ENCODE results near the gene CDX2. TPM values are rescaled to one million over a fixed set of nuclear protein-coding genes. Genes with fewer than 3 reads are reported as not detected.

The CDX2 gene
- total RNA-seq, 1 experiment from 2014 or later, result not detected

- DNase-seq (ENCODE audit: low read depth), result no peak
Observed at GRCh38 chr13:27978301-27978968, 9.3 kb upstream of the CDX2 start.

GRCh38 chr13:27977476-27978300, 8.6 kb upstream of the CDX2 start:
- no peak for DNase-seq (ENCODE audit: low read depth)

GRCh38 chr13:27976362-27977091, 7.4 kb upstream of the CDX2 start:
- DNase-seq (ENCODE audit: low read depth), result no peak

GRCh38 chr13:27975564-27976361, 6.6 kb upstream of the CDX2 start:
- DNase-seq (ENCODE audit: low read depth), result no peak

DNA sequence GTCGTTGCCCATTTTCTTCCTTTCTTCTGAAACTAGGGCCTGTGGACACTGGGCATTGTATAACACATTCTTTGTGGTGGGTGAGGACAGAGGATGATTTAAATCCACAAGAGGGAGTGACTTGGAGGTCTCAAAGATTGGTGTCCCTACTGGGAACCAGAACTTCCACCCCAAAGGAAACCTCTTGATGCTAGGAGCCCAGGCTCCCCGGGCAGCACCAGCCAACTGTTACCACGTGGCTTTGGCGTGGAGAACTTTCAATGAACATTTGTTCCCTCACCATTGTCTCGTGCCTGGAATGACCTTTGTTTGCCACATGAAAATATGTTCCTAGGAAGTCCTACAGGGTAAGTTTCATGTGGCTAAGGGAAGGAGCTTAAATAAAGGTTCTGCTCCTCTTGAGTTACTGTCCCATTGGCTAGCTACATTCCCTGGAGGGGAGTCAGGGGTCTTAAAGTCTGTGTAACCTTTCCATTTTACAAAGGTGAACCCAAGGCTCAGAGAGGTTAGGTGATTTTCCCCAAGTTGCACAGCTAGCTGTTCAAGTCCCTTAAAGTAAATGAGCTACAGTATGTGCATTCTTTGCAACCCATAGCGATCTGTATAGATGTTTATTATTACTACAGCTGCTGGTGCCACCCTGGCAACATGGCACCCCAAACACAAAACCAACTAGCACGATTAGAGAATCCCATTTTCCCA, 5.0 kb upstream of the CDX2 start:
- DNase-seq (ENCODE audit: low read depth), result no peak

DNA sequence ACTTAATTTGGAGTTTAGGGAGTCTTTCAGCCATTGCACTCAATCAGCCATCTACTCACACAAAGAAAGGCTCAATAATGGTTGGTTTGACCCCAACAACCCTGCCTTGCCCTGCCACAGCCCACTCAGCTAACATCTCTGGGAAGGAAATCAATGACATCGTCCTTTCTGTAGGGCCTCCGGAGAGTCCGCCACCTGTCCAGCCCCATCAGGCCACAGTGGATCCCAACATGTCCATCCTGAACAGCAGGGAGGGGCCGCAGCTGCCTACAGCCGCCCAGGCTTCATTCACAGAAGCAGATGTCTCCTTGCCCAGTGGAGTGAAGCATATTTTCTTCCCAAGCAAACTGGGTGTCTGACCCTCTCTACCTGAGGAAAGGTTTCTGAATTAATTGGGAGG, 4.2 kb upstream of the CDX2 start:
- DNase-seq (ENCODE audit: low read depth), result no peak

GRCh38 chr13:27972478-27972820, 3.3 kb upstream of the CDX2 start:
- DNase-seq (ENCODE audit: low read depth), result no peak

DNA sequence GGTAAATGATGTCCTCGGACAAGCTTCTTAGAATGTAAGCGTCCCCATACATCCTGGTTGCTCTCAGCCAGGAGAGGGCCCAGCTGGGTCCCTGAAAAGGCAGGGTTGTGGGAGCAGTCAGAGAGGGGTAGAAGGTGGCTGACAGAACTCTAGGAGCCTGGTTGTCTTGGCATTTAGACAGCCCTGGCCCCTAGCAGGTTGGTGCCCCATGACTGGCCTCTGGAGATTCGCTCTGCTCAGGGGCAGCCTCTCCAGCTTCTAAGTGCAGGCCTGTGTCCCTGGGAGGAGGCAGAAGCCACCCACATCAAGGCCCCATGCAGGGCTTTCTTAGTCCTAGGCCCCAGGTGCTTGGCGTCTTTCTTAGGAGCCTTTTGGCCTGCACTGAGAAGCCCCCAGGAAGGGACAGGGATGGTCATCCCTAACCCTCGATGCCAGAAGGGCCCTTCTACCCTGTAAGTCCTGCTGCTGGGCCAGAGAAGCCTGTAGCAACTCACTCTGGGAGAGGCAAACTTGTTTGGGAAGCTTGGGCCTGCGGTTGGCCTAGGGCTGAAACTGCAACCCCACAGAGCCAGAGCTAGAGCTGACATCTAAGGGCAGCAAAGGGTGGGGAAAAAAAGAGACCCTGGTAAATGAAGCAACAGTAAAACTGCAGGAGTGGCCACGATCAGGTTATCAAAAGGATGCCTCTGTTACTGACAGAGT, 2.8 kb upstream of the CDX2 start:
- no peak for DNase-seq (ENCODE audit: low read depth)

- DNase-seq (ENCODE audit: low read depth), result no peak
Observed at GRCh38 chr13:27971236-27971645, 2.1 kb upstream of the CDX2 start.

GRCh38 chr13:27970382-27971235, 1.5 kb upstream of the CDX2 start:
- DNase-seq (ENCODE audit: low read depth), result no peak

GRCh38 chr13:27969866-27970229, 733 bp upstream of the CDX2 start:
- no peak for DNase-seq (ENCODE audit: low read depth)

GRCh38 chr13:27968316-27969081, 616 bp downstream of the CDX2 start:
- no peak for DNase-seq (ENCODE audit: low read depth)

DNA sequence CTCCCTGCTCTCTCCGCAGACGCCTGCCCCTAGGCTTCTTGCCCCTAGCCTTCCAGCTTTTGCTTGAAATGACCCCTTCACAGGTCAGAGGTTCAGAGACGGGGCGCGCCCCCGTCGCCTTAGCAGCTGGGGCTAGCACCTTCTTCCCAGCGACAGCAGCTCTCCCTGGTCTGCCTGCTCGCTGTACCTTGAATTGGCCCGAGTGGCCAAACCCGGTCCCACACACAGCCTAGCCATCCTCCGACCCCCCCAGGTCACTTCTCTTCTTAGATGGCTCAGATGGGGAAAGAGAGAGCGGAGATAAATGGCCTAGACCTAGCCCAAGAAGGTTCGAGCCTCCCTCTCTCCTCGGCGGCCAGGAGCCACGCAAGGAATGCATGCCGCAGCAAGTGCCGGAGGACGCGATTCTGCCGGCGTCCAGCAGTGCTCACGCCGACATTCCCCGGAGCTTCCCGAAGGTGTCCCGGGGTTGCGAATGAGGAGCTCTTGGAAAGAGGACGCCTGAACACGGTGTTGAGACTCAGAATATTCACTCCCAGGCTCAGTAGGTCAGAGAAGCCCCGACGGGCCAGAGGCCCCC, 1.3 kb downstream of the CDX2 start:
- DNase-seq (ENCODE audit: low read depth), result no peak

DNA sequence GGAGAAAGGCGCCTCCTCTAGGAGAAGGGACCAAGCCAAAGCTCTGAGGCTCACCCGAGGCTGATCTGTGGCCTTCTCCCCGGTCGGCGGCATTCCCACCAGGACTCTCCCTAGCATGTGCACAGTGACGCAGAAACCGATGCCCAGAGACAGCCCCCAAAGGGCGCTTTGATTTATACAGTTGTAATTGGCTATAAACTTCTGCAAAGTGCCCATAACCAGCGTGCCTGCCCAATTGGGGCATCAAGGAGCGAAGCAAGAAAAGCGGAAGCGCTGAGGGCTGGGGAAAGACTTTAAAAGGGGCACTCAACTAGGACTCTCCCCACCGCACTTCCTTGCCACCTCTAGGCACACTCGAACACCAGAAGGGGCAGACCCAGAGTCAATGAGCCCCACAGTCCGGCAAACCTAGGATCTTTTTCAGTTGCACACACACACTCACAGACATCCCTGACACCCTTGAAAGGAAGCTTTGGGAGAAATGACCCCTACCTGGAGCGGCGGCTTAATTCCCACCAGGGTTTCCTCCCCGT, 1.8 kb downstream of the CDX2 start:
- DNase-seq (ENCODE audit: low read depth), result no peak

GRCh38 chr13:27966641-27967202, 2.4 kb downstream of the CDX2 start:
- DNase-seq (ENCODE audit: low read depth), result no peak

GRCh38 chr13:27965740-27966640, 3.1 kb downstream of the CDX2 start:
- DNase-seq (ENCODE audit: low read depth), result no peak

GRCh38 chr13:27965343-27965739, 3.8 kb downstream of the CDX2 start:
- no peak for DNase-seq (ENCODE audit: low read depth)
